D721Med (cell line): ENCODE data around the gene PUS1.
"Not testable (repeated sequence)": the region's sequence is repeated elsewhere in the genome, so short reads cannot be mapped to it uniquely, and the experiment has no call there.

ENCODE experiments used
- DNase-seq: peaks from one replicate; pipeline ENCODE4 v3.0.0; 2011; ENCODE audit warnings: low spot score; ENCODE audit not compliant: insufficient read length
- FAIRE-seq: peaks from 2 replicates; lab custom pipeline; 2011; peaks lifted over from hg19 to GRCh38; lab: Jason Lieb, UNC
- CTCF ChIP-seq: IDR thresholded peaks from 2 replicates; pipeline ENCODE4 v1.5.1; 2012; ENCODE audit warnings: mild to moderate bottlenecking, control low read depth; ENCODE audit not compliant: insufficient read depth; ENCODE audit errors: missing control alignments

Gene PUS1

GRCh38 chr12:131981388-131981787 is 52.3 kb downstream of the PUS1 start:
- FAIRE-seq (no peak), DNase-seq (no peak)
- TF ChIP-seq CTCF = no peak

DNA sequence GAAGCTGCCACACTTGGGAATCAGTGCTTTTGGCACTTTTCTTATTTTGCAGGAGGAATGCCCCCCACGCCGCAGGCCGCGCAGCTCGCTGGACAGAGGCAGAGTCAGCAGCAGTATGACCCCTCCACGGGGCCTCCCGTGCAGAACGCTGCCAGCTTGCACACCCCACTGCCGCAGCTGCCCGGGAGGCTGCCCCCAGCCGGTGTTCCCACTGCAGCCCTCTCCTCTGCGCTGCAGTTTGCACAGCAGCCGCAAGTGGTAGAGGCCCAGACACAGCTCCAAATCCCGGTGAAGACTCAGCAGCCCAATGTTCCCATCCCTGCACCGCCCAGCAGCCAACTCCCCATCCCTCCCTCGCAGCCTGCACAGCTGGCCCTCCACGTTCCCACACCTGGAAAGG is 53.0 kb downstream of the PUS1 start:
- DNase-seq = no peak
- TF ChIP-seq CTCF = no peak
- no peak for FAIRE-seq

DNA sequence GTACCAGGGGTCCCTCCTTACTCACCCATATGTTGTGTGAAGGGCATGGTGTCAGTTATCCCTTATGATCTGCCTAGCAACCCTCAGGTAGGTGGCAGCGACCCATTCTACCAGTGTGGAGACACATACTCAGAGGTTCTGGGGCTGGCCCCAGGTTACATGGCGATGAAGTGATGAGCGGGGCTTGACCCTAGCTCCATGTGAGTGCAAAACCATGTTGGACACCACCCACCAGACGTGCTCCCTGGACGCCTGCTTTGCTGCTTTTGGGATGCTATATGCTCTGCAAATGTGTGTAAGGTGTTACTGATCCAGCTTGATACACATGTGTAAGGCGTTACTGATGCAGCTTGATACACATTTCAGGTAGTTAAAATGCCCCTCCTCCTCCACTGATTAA is 54.0 kb downstream of the PUS1 start:
- no peak for FAIRE-seq
- no peak for DNase-seq
- no peak for TF ChIP-seq CTCF

DNA sequence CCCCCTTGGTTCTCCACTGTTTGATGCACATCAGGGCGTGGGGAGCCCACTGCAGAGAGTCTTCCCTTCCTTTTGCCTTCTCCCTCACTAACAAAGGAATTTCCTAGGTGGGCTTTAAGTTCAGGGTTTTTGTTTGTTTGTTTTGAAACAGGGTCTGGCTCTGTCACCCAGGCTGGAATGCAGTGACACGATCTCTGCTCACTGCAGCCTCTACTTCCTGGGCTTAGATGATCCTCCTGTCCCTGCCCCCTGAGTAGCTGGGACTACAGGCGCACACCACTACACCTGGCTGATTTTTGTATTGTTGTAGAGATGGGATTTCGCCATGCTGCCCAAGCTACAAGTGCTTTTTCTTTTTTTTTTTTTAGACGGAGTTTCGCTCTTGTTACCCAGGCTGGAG is 54.5 kb downstream of the PUS1 start:
- no peak for DNase-seq
- no peak for TF ChIP-seq CTCF
- FAIRE-seq = no peak

DNA sequence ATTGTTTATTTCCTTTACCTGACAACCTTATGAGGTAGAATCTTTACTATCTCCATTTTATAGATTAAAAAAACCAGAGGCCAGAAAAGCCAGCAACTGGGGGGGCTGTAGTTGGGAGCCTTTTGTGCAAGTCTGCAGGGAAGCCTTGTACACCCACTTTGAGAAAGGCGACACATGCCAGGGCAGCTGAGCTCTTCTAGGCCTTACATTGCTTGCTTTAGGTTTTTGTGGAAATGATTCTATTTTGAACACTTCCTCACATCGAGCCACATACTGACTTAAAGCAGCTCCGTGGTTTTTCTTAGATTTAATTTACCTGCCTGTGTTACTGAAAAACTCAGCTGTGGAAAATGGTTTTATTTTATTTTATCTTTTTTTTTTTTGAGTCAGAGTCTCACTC is 55.3 kb downstream of the PUS1 start:
- FAIRE-seq = no peak
- no peak for TF ChIP-seq CTCF
- DNase-seq = no peak

- not testable (repeated sequence) for DNase-seq
These were observed 56.4 kb downstream of the PUS1 start for GRCh38 chr12:131985510-131985875.

DNA sequence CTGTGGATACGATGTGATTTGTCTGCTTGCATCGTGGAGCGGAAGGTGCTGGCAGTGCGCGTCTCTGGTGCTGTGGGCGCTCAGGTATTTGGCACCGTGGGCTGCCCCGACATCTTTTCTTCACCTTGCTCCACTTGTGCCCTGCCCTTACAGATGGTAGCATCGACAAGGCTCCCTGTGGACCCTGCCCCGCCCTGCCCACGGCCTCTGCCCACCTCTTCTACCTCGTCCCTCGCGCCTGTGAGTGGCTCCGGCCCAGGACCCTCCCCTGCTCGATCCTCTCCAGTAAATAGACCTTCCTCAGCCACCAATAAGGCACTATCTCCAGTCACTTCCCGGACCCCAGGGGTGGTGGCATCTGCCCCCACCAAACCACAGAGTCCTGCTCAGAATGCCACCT is 57.3 kb downstream of the PUS1 start:
- no peak for TF ChIP-seq CTCF
- no peak for DNase-seq
- no peak for FAIRE-seq

More at GRCh38 chr12:131985510-131985875, 56.4 kb downstream of the PUS1 start:
- FAIRE-seq = not testable (repeated sequence)

- no peak for FAIRE-seq
- DNase-seq = no peak
- TF ChIP-seq CTCF = no peak
These were observed 57.8 kb downstream of the PUS1 start for GRCh38 chr12:131986910-131987309.
